ENCODE results near the gene FBF1.

Gene FBF1

GRCh38 chr17:75922963-75923874, 17.6 kb downstream of the FBF1 start:
- no peak for TF ChIP-seq CTCF (conservative IDR thresholded peaks at IDR 0.05; ENCODE audit: control insufficient read depth, insufficient read depth, low read depth, low read length)
- no peak for DNase-seq (ENCODE audit: low read depth)

GRCh38 chr17:75922173-75922961, 18.5 kb downstream of the FBF1 start:
- DNase-seq (ENCODE audit: low read depth) = no peak
- no peak overlapping the region for H3K4me3 ChIP-seq (ENCODE audit: control insufficient read depth, low read depth, low read length)
- no peak for TF ChIP-seq CTCF (conservative IDR thresholded peaks at IDR 0.05; ENCODE audit: control insufficient read depth, insufficient read depth, low read depth, low read length)

More at GRCh38 chr17:75922963-75923874, 17.6 kb downstream of the FBF1 start:
- no peak overlapping the region for H3K4me3 ChIP-seq (ENCODE audit: control insufficient read depth, low read depth, low read length)

GRCh38 chr17:75921596-75921995, 19.2 kb downstream of the FBF1 start:
- DNase-seq (ENCODE audit: low read depth) = no peak
- H3K4me3 ChIP-seq (ENCODE audit: control insufficient read depth, low read depth, low read length) = no peak overlapping the region
- no peak for TF ChIP-seq CTCF (conservative IDR thresholded peaks at IDR 0.05; ENCODE audit: control insufficient read depth, insufficient read depth, low read depth, low read length)

GRCh38 chr17:75920045-75920560, 20.7 kb downstream of the FBF1 start:
- TF ChIP-seq CTCF (conservative IDR thresholded peaks at IDR 0.05; ENCODE audit: control insufficient read depth, insufficient read depth, low read depth, low read length) = no peak
- H3K4me3 ChIP-seq (ENCODE audit: control insufficient read depth, low read depth, low read length) = no peak overlapping the region
- no peak for DNase-seq (ENCODE audit: low read depth)

- no peak for DNase-seq (ENCODE audit: low read depth)
- TF ChIP-seq CTCF (conservative IDR thresholded peaks at IDR 0.05; ENCODE audit: control insufficient read depth, insufficient read depth, low read depth, low read length) = no peak
Observed at GRCh38 chr17:75919611-75920010, 21.2 kb downstream of the FBF1 start.

GRCh38 chr17:75917917-75918445, 22.9 kb downstream of the FBF1 start:
- DNase-seq (ENCODE audit: low read depth) = no peak

More at GRCh38 chr17:75919611-75920010, 21.2 kb downstream of the FBF1 start:
- no peak overlapping the region for H3K4me3 ChIP-seq (ENCODE audit: control insufficient read depth, low read depth, low read length)

More at GRCh38 chr17:75917917-75918445, 22.9 kb downstream of the FBF1 start:
- no peak overlapping the region for H3K4me3 ChIP-seq (ENCODE audit: control insufficient read depth, low read depth, low read length)
- TF ChIP-seq CTCF (conservative IDR thresholded peaks at IDR 0.05; ENCODE audit: control insufficient read depth, insufficient read depth, low read depth, low read length) = no peak

Measured in fibroblast of mammary gland (primary cell).